Bronchial epithelial cell (primary cell): ENCODE measurements around the gene DEFB118. TPM values are rescaled to one million over a fixed set of nuclear protein-coding genes. Genes with fewer than 3 reads are reported as not detected.

Experiments used
- DNase-seq: peaks from one replicate; pipeline ENCODE4 v3.0.0-alpha.2; 2010; ENCODE audit warnings: low read depth
- FAIRE-seq: peaks from 2 replicates; lab custom pipeline; 2011; peaks lifted over from hg19 to GRCh38; lab: Jason Lieb, UNC
- H3K27me3 ChIP-seq: 2 replicates; pipeline ENCODE4 v1.5.1; 2011; ENCODE audit warnings: low read length; ENCODE audit not compliant: control insufficient read depth, insufficient read depth
- H3K36me3 ChIP-seq: 2 replicates; pipeline ENCODE4 v1.5.1; 2011; ENCODE audit warnings: low read length; ENCODE audit not compliant: control insufficient read depth, insufficient read depth
- H3K4me3 ChIP-seq: 2 replicates; pipeline ENCODE4 v1.5.1; 2011; ENCODE audit warnings: mild to moderate bottlenecking, low read depth, low read length, control low read depth
- total RNA-seq: library from RNA; depleted of rRNA; stranded (reverse); fragments of >200 nt; gene quantifications from 2 replicates; pipeline ENCODE4 v1.2.1, GENCODE V29; 2014
- TF ChIP-seq, protein P1 (sequence below): IDR thresholded peaks from 2 replicates; pipeline ENCODE4 v1.5.1; 2011; ENCODE audit warnings: mild to moderate bottlenecking, moderate library complexity, low read length, control low read depth, inconsistent platforms; ENCODE audit not compliant: insufficient read depth, severe bottlenecking

DEFB118 gene
- total RNA-seq, 1 donor from 2014 or later, result not detected

- no peak for FAIRE-seq
Measured at GRCh38 chr20:31374346-31374745, 5.9 kb downstream of the DEFB118 start.

DNA sequence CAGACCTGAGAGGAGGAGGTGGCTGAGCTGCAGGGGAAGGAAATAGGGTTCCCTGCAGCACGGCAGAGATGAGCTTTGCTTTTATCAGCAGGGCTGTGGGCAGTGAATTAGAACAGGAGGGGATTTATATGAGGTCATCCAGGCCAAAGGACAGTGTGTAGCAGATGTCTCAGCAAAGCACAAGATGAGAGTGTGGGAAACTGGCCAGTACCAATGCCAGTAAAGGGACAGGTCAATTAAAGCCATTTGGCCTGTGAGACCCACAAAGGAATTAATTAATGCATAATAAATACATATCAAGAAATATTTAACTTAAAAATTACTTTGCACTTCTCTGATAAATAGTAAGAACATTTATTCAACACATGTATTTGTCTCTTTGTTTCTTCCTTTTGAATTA is 22.1 kb downstream of the DEFB118 start, which contains the start of gene DEFB119:
DEFB119 (minus strand) TSS at position 101 of the 400 bp plus-strand sequence. CDS start 107 bp downstream, outside the sequence.
- Histone ChIP-seq H3K4me3 (no peak within 1 kb of the TSS), H3K27me3 (no peaks in the 10 kb centered on the region), H3K36me3 (no peaks in the 10 kb centered on the region)
- DNase-seq, result no peak
- no peak for FAIRE-seq
- TF ChIP-seq, protein P1, sequence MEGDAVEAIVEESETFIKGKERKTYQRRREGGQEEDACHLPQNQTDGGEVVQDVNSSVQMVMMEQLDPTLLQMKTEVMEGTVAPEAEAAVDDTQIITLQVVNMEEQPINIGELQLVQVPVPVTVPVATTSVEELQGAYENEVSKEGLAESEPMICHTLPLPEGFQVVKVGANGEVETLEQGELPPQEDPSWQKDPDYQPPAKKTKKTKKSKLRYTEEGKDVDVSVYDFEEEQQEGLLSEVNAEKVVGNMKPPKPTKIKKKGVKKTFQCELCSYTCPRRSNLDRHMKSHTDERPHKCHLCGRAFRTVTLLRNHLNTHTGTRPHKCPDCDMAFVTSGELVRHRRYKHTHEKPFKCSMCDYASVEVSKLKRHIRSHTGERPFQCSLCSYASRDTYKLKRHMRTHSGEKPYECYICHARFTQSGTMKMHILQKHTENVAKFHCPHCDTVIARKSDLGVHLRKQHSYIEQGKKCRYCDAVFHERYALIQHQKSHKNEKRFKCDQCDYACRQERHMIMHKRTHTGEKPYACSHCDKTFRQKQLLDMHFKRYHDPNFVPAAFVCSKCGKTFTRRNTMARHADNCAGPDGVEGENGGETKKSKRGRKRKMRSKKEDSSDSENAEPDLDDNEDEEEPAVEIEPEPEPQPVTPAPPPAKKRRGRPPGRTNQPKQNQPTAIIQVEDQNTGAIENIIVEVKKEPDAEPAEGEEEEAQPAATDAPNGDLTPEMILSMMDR, result no peak

More at GRCh38 chr20:31374346-31374745, 5.9 kb downstream of the DEFB118 start:
- no peak for DNase-seq
- no peaks in the 10 kb centered on the region for H3K27me3 ChIP-seq
- no peak overlapping the region for H3K4me3 ChIP-seq
- TF ChIP-seq, protein P1, result no peak
- no peaks in the 10 kb centered on the region for H3K36me3 ChIP-seq

DNA sequence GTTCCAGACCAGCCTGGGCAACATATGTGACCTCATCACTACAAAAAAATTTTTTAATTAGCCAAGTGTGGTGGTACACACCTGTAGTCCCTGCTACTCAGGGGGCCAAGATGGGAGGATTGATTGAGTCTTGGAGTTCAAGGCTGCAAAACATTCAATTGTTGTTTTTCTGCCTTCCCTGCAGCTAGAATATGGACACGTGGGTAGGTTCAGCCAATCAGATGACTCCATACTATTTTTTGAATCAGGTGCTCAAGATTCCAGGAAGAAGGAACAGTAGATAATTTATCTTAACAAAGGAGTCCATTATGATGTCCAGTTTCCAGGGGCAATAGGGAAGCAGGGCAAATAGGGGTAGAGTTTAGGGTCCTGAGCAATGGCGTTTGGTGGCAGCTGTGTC is 24.4 kb downstream of the DEFB118 start:
- DNase-seq (no peak), FAIRE-seq (no peak)
- H3K4me3 ChIP-seq, result no peak overlapping the region
- TF ChIP-seq, protein P1, result no peak
- H3K27me3 ChIP-seq, result no peaks in the 10 kb centered on the region
- no peaks in the 10 kb centered on the region for H3K36me3 ChIP-seq

DNA sequence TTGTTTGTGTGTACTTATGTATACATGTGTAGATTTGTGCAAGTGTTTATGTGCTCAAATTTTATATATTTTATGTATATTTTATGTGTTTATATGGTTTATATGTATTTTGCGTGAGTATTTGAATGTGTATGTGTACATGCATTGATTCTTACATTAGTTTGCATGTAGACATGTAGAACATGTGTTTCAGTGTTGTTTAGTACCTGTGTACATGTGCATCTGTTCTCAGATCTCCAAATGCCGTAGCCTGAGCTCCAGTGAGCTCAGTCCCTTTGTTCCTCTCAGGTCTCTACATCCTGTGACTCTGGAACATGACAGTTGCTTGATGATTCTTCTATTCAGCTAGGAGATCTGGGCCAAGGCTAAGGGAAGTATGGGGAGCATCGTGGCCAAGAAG is 26.5 kb downstream of the DEFB118 start:
- no peak overlapping the region for H3K4me3 ChIP-seq
- no peaks in the 10 kb centered on the region for H3K27me3 ChIP-seq
- TF ChIP-seq, protein P1, result no peak
- H3K36me3 ChIP-seq, result no peaks in the 10 kb centered on the region
- FAIRE-seq (no peak), DNase-seq (no peak)

DNA sequence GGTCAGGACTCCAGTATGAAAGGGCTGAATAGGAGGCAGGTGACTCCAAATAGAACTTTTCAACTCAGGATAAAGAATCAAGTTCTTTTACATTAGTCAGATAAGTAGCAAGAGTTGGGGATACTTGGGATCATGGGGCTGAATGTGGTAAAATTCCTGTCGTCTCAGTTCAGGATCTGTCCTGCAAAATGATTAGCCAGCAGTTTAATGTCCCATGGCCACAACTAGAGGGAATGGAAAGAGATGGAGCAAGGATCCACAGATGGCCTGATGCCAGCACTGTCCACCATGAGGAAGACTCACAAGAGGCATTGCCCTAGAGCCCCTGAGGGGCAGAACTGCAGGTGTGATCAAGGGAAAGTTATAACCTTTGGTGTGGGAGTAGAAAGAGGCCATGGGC is 35.5 kb downstream of the DEFB118 start:
- FAIRE-seq, result no peak
- TF ChIP-seq, protein P1, result no peak

GRCh38 chr20:31406115-31406514 is 37.7 kb downstream of the DEFB118 start, which contains the start of gene DEFB121:
Gene DEFB121 (minus strand): TSS chr20:31406215. CDS start chr20:31406152, 63 bp downstream.
- no peak within 1 kb of the TSS for H3K4me3 ChIP-seq
- TF ChIP-seq, protein P1, result no peak
- H3K36me3 ChIP-seq, result no peaks in the 10 kb centered on the region
- DNase-seq (no peak), FAIRE-seq (peak; percentile 68)
- H3K27me3 ChIP-seq, result no peaks in the 10 kb centered on the region

More for the DNA sequence above, 35.5 kb downstream of the DEFB118 start:
- H3K27me3 ChIP-seq, result no peaks in the 10 kb centered on the region
- no peak overlapping the region for H3K4me3 ChIP-seq
- DNase-seq, result no peak
- no peaks in the 10 kb centered on the region for H3K36me3 ChIP-seq
